ENCODE data around the gene SNTG2. TPM values are rescaled to one million over a fixed set of nuclear protein-coding genes. Genes with fewer than 3 reads are reported as not detected.

The SNTG2 gene
- total and polyA plus RNA-seq, 2 donors (not counting 3 experiments of a cell fraction or from before 2014, with no cell fraction given): not detected

DNA sequence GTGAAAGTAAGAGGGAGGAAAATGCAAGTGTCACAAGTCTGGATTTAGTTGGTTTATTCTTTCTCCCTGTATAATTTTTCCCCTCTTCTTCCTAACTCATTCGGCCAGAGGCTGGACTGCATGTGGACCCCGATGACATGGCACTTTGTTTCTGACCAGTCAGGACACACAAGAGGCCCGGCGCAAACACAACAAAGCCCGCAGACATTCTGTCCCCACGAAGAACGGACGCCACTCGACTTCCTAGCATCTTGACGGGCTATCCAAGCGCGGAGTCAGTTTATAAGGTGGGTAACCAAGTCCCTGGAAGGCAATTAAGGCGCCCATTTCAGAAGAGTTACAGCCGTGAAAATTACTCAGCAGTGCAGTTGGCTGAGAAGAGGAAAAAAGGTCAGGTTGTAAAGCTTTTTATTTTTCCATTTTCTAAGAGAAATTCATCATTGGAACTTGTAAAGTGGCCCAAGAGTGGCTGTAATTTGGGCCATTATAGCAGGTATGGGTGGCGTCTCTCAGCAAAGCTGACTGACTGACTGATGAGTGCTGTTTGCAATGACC, 462.6 kb downstream of the SNTG2 start, which contains the start of gene TPO:
Gene TPO, plus strand, starts transcription at position 308 of the 555 bp plus-strand sequence. CDS start 946 bp downstream, outside the sequence.
- intact Hi-C loops (cut with micrococcal nuclease) (no loop called here), dilution Hi-C loops (cut with MboI; ENCODE audit: extremely low pct_ligation_motif_present, low sequenced_read_pairs) (no loop called here)
- Histone ChIP-seq H4K20me1 (replicated peaks; ENCODE audit: control insufficient read depth, extremely low read depth, insufficient read depth, low read length) (no peaks in the 10 kb centered on the region), H3K27ac (ENCODE audit: insufficient read depth, low read depth, low read length) (no peak within 1 kb of the TSS), H3K9ac (replicated peaks; ENCODE audit: extremely low read depth, insufficient read depth, low read length) (no peak within 1 kb of the TSS), H3K9me1 (replicated peaks; ENCODE audit: control insufficient read depth, extremely low read depth, insufficient read depth, low read length) (no peaks in the 10 kb centered on the region), H3K4me2 (ENCODE audit: insufficient read depth, low read length) (no peak within 1 kb of the TSS), H3K36me3 (ENCODE audit: control insufficient read depth in 2 of 2, extremely low read depth in 1 of 2, insufficient read depth in 2 of 2, low read length in 2 of 2) (no peaks in the 10 kb centered on the region), H3K27me3 (ENCODE audit: control insufficient read depth in 2 of 2, insufficient read depth in 2 of 2, low read length in 2 of 2) (no peaks in the 10 kb centered on the region), H3K4me3 (replicated peaks in 1 of 3; ENCODE audit: insufficient read depth in 1 of 3, low read depth in 1 of 3, low read length in 3 of 3) (no peak within 1 kb of the TSS), H3K79me2 (ENCODE audit: control insufficient read depth, insufficient read depth, low read length) (no peaks in the 10 kb centered on the region), H3K4me1 (ENCODE audit: control insufficient read depth, extremely low read depth, insufficient read depth, low read length) (no peaks in the 10 kb centered on the region), H3K9me3 (replicated peaks; ENCODE audit: control insufficient read depth, insufficient read depth, low read length) (peaks cover 2% of the 10 kb centered on the region), H2AFZ (ENCODE audit: low read depth, low read length) (no peak within 1 kb of the TSS)
- no TSS peak for BruUV-seq (replicated peaks)
- CTCF ChIA-PET: no interaction called here
- no peak for DNase-seq (ENCODE audit: low read depth, low spot score)
- no peak for FAIRE-seq
- POLR2A ChIA-PET: no interaction called here
- TF ChIP-seq FOS (IDR thresholded peaks at IDR 0.05; ENCODE audit: borderline replicate concordance, insufficient read depth, low read length): no peak
- TF ChIP-seq, protein P1, sequence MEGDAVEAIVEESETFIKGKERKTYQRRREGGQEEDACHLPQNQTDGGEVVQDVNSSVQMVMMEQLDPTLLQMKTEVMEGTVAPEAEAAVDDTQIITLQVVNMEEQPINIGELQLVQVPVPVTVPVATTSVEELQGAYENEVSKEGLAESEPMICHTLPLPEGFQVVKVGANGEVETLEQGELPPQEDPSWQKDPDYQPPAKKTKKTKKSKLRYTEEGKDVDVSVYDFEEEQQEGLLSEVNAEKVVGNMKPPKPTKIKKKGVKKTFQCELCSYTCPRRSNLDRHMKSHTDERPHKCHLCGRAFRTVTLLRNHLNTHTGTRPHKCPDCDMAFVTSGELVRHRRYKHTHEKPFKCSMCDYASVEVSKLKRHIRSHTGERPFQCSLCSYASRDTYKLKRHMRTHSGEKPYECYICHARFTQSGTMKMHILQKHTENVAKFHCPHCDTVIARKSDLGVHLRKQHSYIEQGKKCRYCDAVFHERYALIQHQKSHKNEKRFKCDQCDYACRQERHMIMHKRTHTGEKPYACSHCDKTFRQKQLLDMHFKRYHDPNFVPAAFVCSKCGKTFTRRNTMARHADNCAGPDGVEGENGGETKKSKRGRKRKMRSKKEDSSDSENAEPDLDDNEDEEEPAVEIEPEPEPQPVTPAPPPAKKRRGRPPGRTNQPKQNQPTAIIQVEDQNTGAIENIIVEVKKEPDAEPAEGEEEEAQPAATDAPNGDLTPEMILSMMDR (IDR thresholded peaks at IDR 0.05; ENCODE audit: extremely low read depth in 1 of 2, insufficient read depth in 1 of 2, low read depth in 1 of 2, low read length in 2 of 2): no peak

DNA sequence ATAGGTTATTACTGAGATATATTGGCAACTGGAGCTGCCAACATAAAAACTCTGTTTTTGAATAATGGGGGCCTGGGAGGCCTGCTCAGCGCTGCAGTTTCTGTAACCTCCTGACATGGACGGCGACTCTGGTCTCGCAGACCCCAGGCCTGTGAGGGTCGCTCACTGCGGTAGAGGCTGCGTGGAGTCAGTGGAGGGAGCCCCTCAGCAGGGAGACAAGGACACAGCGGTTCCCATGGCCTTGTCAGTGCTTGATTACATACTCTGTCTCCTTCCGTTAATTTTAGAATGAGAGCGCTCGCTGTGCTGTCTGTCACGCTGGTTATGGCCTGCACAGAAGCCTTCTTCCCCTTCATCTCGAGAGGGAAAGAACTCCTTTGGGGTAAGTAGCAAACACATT, 463.5 kb downstream of the SNTG2 start:
- Histone ChIP-seq H3K9me1 (replicated peaks; ENCODE audit: control insufficient read depth, extremely low read depth, insufficient read depth, low read length) (no peaks in the 10 kb centered on the region), H3K79me2 (ENCODE audit: control insufficient read depth, insufficient read depth, low read length) (no peaks in the 10 kb centered on the region), H3K9me3 (replicated peaks; ENCODE audit: control insufficient read depth, insufficient read depth, low read length) (peaks cover 2% of the 10 kb centered on the region), H2AFZ (ENCODE audit: low read depth, low read length) (no peak overlapping the region), H3K4me3 (replicated peaks in 1 of 3; ENCODE audit: insufficient read depth in 1 of 3, low read depth in 1 of 3, low read length in 3 of 3) (no peak overlapping the region), H3K36me3 (ENCODE audit: control insufficient read depth in 2 of 2, extremely low read depth in 1 of 2, insufficient read depth in 2 of 2, low read length in 2 of 2) (no peaks in the 10 kb centered on the region), H3K27ac (ENCODE audit: insufficient read depth, low read depth, low read length) (no peak overlapping the region), H4K20me1 (replicated peaks; ENCODE audit: control insufficient read depth, extremely low read depth, insufficient read depth, low read length) (no peaks in the 10 kb centered on the region), H3K9ac (replicated peaks; ENCODE audit: extremely low read depth, insufficient read depth, low read length) (no peak overlapping the region), H3K27me3 (ENCODE audit: control insufficient read depth in 2 of 2, insufficient read depth in 2 of 2, low read length in 2 of 2) (no peaks in the 10 kb centered on the region), H3K4me2 (ENCODE audit: insufficient read depth, low read length) (no peak overlapping the region), H3K4me1 (ENCODE audit: control insufficient read depth, extremely low read depth, insufficient read depth, low read length) (no peaks in the 10 kb centered on the region)
- no TSS peak for BruUV-seq (replicated peaks)
- FAIRE-seq (no peak), DNase-seq (ENCODE audit: low read depth, low spot score) (no peak)
- no peak for TF ChIP-seq POLR2A (IDR thresholded peaks at IDR 0.05; ENCODE audit: low read depth, low read length)
- TF ChIP-seq, protein P1 (IDR thresholded peaks at IDR 0.05; ENCODE audit: extremely low read depth in 1 of 2, insufficient read depth in 1 of 2, low read depth in 1 of 2, low read length in 2 of 2): no peak
- TF ChIP-seq GATA2 (IDR thresholded peaks at IDR 0.05; ENCODE audit: insufficient read depth, insufficient read length, low read depth, low read length): no peak
- TF ChIP-seq POLR2AphosphoS5 (IDR thresholded peaks at IDR 0.05; ENCODE audit: insufficient read depth, low read depth, low read length): no peak
- TF ChIP-seq JUN (IDR thresholded peaks at IDR 0.05; ENCODE audit: borderline replicate concordance, insufficient read depth, insufficient read length, low read depth): no peak
- no peak for TF ChIP-seq MYC (IDR thresholded peaks at IDR 0.05; ENCODE audit: low read depth, low read length)
- TF ChIP-seq FOS (IDR thresholded peaks at IDR 0.05; ENCODE audit: borderline replicate concordance, insufficient read depth, low read length): no peak
- TF ChIP-seq EZH2 (IDR thresholded peaks at IDR 0.05; ENCODE audit: borderline replicate concordance, low read depth, low read length, severe bottlenecking): no peak
- TF ChIP-seq, protein P2, sequence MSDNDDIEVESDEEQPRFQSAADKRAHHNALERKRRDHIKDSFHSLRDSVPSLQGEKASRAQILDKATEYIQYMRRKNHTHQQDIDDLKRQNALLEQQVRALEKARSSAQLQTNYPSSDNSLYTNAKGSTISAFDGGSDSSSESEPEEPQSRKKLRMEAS (IDR thresholded peaks at IDR 0.05; ENCODE audit: insufficient read depth, insufficient read length): no peak
- CTCF ChIA-PET: no interaction called here
- intact Hi-C loops (cut with micrococcal nuclease): no loop called here
- POLR2A ChIA-PET: no interaction called here
- dilution Hi-C loops (cut with MboI; ENCODE audit: extremely low pct_ligation_motif_present, low sequenced_read_pairs): no loop called here
